Measurements from ENCODE around the gene PSMB7.
A peak's percentile ranks its signal among the peaks of the same experiment; 100 is the strongest.

GRCh38 chr9:124309667-124310084 is 105.6 kb downstream of the PSMB7 start:
- TF ChIP-seq, protein P1, sequence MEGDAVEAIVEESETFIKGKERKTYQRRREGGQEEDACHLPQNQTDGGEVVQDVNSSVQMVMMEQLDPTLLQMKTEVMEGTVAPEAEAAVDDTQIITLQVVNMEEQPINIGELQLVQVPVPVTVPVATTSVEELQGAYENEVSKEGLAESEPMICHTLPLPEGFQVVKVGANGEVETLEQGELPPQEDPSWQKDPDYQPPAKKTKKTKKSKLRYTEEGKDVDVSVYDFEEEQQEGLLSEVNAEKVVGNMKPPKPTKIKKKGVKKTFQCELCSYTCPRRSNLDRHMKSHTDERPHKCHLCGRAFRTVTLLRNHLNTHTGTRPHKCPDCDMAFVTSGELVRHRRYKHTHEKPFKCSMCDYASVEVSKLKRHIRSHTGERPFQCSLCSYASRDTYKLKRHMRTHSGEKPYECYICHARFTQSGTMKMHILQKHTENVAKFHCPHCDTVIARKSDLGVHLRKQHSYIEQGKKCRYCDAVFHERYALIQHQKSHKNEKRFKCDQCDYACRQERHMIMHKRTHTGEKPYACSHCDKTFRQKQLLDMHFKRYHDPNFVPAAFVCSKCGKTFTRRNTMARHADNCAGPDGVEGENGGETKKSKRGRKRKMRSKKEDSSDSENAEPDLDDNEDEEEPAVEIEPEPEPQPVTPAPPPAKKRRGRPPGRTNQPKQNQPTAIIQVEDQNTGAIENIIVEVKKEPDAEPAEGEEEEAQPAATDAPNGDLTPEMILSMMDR (IDR thresholded peaks at IDR 0.05): no peak
- TF ChIP-seq POLR2A (IDR thresholded peaks at IDR 0.05) (no peak), POLR2AphosphoS5 (IDR thresholded peaks at IDR 0.05) (peak; percentile 5)
